ENCODE data around the gene MAP6. TPM values are rescaled to one million over a fixed set of nuclear protein-coding genes. Genes with fewer than 3 reads are reported as not detected.
A peak's percentile ranks its signal among the peaks of the same experiment; 100 is the strongest.

Gene MAP6
- total and polyA plus RNA-seq, 9 of the 15 experiments (the other 6 are each of a cell fraction or from before 2014, with no cell fraction given) = not detected

- TF ChIP-seq USF1 (CRISPR knock-in tag; IDR thresholded peaks at IDR 0.05) = no peak
- peak; percentile 14; the same call in 1 of the 2 replicates for TF ChIP-seq EP300 (IDR thresholded peaks at IDR 0.05; ENCODE audit: low read length)
- no peak for TF ChIP-seq PHTF2 (CRISPR knock-in tag; IDR thresholded peaks at IDR 0.05)
- TF ChIP-seq PCBP1 (IDR thresholded peaks at IDR 0.05; ENCODE audit: low read depth, low read length, poor library complexity, severe bottlenecking) = no peak
- TF ChIP-seq ZNF586 (CRISPR knock-in tag; conservative IDR thresholded peaks at IDR 0.05) = no peak
- TF ChIP-seq TARDBP (IDR thresholded peaks at IDR 0.05) = no peak
- no peak for TF ChIP-seq SP1 (CRISPR knock-in tag; IDR thresholded peaks at IDR 0.05)
- TF ChIP-seq VEZF1 (CRISPR knock-in tag; IDR thresholded peaks at IDR 0.05) = peak; percentile 49; the same call in 1 of the 2 replicates
- TF ChIP-seq ZBTB9 (CRISPR knock-in tag; IDR thresholded peaks at IDR 0.05) = 0 out of 2 replicates have a peak, but pooled peaks have one; percentile 24
- TF ChIP-seq PRDM10 (IDR thresholded peaks at IDR 0.05; ENCODE audit: partially characterized antibody) = no peak
- TF ChIP-seq L3MBTL2 (IDR thresholded peaks at IDR 0.05) = peak; percentile 43; the same call in 1 of the 2 replicates
- no peak for TF ChIP-seq ZNF184 (CRISPR knock-in tag; IDR thresholded peaks at IDR 0.05)
- TF ChIP-seq BCL6 (CRISPR knock-in tag; IDR thresholded peaks at IDR 0.05) = no peak
- no peak for TF ChIP-seq ATF1 (CRISPR knock-in tag; IDR thresholded peaks at IDR 0.05)
- TF ChIP-seq ATF1 (tag; IDR thresholded peaks at IDR 0.05) = no peak; the same call in none of the 2 replicates
- TF ChIP-seq ZNF592 (IDR thresholded peaks at IDR 0.05) = peak; percentile 80; the same call in 1 of the 2 replicates
- peak; percentile 35; the same call in 1 of the 2 replicates for TF ChIP-seq SIN3B (IDR thresholded peaks at IDR 0.05; ENCODE audit: low read depth)
- no peak for TF ChIP-seq PTTG1 (tag; IDR thresholded peaks at IDR 0.05; ENCODE audit: low read depth)
- TF ChIP-seq MBD2 (IDR thresholded peaks at IDR 0.05; ENCODE audit: borderline replicate concordance, low read depth) = no peak
These were observed 121.2 kb downstream of the MAP6 start (continued) for GRCh38 chr11:75547617-75548058.

Measured in K562 (cell line).